ENCODE data around the gene HOTAIR. TPM values are rescaled to one million over a fixed set of nuclear protein-coding genes. Genes with fewer than 3 reads are reported as not detected.

The HOTAIR gene
- total RNA-seq, result not detected in 2 replicates

- no peak for DNase-seq
Observed at GRCh38 chr12:53974084-53975063, at the start of gene HOTAIR. HOTAIR (minus strand) TSS chr12:53974954.

GRCh38 chr12:54024127-54024526, 49.4 kb upstream of the HOTAIR start:
- no peak for DNase-seq

GRCh38 chr12:54022960-54023884, 48.5 kb upstream of the HOTAIR start:
- no peak for DNase-seq

GRCh38 chr12:54021432-54022013, 46.8 kb upstream of the HOTAIR start:
- no peak for DNase-seq

DNA sequence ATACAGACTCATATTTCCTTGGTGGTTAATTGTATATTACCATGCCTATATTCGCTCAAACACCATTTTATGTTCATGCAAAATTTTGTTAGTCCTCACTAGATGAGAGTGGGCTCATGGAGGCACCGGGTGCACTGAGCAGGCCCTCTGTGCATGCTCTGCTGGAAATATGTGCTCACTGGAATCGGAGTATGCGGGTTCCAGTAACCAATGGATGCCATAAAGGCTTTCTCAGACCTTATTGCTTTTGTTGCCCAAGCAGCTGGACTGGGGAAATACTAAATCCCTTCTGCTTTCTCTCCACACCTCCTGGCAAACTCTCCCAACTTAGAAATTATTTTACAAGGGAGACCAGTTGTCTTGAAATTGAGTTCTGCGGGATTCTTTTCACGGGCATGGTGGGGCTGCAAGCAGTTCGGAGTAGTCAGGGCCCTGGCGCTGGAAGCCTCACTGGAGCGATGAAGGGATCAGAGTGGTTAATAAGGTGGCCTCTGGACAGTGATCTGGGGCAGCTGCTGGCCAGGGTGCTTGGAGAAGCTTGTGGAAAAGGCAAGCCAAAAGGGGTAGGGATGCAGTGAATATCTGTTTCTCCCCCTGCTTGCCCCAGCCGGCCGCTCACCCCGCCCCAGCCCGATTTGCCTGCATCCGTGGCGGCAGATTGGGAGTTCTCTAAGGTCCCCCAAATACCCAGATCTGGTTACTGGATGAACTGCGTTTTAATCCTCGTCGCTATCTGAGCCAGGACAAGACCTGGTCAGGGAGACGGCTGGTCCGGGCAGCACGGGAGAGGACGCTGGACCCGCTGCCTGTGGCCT, 46.0 kb upstream of the HOTAIR start:
- DNase-seq, result no peak

DNA sequence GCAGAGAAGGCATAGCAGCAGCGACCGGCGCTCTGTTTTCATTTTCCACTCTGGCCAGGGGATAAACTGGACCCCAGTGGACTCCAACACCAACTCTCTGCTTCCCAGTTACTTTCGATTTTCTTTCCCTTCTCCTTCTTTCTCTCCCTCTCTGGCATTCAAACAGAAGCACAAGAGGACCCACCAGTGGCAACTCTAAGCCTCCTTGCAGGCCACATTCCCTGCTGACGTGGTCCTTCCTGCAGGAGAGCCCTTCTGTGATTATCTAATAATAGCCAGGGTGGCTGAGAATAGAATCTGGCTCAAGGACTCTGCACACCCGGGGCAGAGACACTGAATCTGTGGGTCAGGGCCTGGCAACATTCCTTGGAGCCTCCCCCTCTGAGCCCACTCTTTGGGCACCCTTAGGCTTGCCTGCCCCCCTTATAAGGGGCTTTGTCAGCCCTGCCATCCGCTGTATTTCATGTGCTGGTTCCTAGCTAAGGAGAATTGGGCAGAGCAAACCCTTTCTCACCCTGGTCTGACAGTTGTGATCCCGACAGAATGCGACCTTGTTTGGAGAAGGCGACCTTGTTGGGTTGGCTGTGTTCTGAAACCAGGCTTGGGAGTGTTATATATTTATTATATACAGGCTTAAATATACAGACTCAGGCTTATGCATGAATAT, 45.3 kb upstream of the HOTAIR start:
- no peak for DNase-seq

DNA sequence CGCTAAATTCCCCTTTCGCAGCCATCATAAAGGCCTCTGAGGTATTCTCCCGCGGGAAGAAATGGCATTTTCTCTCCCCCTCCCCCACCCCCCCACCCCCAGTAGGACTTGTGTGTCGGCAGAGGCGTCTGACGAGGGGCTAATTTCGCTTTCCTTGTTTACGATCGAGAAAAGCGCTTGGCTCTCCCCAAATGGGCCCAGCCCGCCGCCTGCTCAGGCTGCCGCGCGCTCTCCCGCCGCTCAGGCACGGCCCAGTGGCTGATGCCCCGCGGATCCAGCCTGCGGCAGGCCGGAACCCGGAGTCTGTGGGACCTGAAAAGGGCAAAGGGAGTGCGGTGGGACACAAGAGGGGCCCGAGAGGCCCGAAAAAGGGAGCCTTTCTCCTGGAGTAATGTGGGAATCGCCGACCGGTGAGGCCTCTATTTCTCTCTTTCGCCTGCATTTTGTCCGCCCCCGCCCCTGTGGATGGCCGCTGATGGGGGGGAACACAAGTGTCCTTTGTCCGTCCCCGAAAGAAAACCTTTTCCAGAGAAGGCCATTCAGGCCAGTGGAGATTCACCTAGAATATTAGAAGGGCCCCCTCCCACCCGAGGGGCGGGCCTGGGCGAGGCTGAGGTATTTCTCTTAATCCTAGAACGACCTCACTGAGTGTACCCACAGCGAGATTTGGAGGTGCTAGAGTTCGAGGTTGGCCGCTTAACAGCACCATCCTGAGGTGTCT, 44.5 kb upstream of the HOTAIR start:
- no peak for DNase-seq

DNA sequence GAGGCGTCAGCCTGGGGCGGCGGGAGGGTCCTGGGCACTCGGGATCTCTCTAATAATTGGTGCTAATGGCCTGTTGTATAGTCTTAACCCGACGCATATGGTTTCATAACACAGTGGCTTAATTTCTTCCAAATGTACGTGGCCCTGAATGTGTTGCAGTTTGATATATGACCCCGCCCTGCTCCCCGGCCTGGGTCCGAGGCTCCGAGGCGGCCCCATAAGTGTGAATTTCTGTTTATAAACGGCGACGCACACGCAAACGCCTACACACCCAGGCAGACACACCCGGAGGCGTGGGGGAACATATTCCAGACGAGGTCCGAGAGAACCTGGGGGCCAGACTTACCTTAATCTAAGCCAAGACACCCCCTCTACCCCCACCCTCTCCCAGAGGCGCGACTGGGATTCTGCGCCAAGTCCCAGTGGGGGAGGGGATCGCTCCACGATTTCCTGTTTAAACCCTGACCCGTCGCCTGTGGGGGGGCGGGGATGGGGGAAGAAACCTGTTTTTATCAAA, 43.8 kb upstream of the HOTAIR start:
- DNase-seq, result no peak

GRCh38 chr12:54017878-54018467, 43.2 kb upstream of the HOTAIR start:
- peak; percentile 36 for DNase-seq

- no peak for DNase-seq
Observed at GRCh38 chr12:54017027-54017788, 42.5 kb upstream of the HOTAIR start.

DNA sequence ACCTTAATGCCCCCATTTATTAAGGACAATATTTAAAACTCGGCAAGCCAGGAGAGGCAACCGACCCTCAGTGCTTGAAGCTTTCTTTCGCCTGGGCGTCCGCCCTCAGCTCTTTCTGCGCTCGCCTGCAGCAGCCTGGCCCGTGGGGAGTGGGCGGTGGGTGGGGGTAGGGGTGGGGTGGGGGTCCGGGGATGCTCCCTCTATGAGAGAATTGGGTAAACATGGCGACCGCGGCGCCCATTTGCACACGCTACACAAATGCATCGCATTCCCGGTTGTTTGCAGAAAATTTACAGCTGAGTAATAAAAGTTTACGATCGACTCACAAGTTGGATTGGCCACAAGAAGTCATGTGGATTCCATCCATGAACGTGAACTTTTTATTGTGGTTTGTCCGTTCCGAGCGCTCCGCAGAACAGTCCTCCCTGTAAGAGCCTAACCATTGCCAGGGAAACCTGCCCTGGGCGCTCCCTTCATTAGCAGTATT, 41.8 kb upstream of the HOTAIR start:
- no peak for DNase-seq

DNA sequence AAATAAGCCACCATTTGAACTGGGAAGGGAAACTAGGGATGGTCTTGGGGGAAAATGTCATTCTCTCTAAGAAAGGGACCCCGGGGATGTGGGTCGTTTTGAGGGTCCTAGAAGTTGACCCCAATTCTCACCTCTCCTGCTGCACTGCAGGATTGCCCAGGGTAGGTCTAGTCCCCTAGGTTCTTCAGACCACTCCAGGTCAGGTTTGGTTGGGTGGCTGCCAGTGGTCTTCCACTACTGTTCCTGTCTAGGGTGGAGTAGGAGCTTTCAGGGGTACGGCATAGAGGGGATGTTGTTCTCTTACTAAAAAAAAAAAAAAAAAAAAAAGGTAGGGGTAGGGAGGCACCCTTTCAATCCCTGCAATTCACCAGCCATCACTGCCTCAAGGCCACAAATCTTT, 41.3 kb upstream of the HOTAIR start:
- no peak for DNase-seq

DNA sequence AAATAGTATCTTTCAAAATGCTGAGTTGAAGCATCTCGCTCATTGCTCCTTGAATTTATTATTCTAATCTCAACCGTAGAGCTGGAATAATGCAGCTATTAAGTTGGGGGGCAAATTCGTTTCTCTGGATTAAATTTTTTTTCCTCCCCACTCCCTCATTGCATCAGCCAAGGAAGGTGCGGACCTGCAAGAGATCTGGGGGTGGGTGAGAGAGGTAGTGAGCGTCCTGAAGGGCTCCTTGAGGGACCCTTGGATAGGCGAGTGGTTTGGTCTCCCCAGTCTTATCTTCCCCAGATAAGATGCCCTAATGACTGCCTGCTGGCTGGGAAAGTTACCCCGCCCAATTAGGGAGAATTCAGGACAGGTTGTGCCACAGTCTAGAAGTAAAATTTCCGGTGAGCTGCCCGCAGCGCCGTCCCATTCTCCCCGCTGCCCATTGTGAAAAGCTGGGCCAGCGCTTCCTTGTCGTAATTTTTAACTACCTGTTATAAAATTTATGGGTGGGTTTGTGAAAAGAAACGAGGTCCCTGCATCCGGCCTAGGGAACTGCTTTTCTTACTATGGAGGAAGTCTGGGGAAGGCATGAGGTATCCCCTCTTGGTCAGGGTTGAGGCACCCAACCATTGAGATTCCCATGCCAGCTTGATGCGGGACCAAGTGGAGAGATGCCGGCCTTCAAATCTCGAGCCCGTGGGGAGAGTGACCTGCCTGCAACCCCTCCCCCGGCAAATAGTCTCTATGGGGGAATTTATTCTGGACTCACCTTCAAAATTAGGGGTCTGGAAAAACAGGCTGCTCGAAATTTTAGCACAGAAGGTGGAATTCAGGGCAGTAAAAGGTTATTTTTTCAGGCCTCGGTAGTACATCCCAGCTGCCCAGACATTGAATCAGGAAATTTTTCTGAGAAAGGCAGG, 40.5 kb upstream of the HOTAIR start:
- no peak for DNase-seq

GRCh38 chr12:54014377-54015017, 39.7 kb upstream of the HOTAIR start:
- no peak for DNase-seq

DNA sequence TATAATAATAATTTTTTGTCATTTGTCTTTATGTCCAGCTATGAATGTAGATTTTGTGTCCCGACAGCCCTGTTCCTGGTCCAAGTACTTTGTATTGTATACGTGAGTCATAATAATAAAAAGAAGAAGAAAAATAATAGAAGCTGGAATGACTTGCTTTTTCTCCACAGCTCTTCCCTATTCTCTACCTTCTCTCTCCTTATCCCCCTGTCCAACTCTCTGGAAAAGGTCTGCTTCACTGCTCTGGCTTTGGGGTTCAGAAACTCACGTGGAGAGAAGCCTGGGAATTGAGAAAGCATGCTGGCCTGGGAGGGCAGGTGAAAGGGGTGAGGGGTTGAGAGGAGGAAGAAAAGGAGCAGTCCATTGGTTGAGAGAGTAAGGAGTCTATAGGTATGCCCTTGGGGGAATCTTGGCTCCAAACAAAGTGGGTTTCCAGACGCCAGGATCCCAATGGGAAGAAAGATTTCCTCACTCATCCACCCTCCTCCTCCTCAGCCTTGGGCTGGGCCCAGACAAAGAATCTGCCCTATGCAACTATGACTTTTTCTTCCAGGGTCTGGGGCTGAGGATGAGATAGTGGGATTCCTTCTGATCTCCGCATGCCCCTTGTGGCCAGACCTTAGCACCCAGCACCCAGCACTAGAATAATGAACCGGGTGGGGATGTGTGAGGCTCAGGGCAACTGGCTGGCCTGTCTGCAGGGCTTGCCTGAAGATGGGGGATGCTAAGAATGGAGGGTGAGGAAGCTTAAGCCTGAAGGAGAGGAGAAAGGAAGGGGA, 38.1 kb upstream of the HOTAIR start:
- no peak for DNase-seq

- no peak for DNase-seq
Observed at GRCh38 chr12:54011665-54012532, 37.1 kb upstream of the HOTAIR start.

All from dermis blood vessel endothelial cell (primary cell).